Left lung (tissue), 10 donors: ENCODE results near the gene RNF213. TPM values are rescaled to one million over a fixed set of nuclear protein-coding genes. Genes with fewer than 3 reads are reported as not detected.
A peak's percentile ranks its signal among the peaks of the same experiment; 100 is the strongest.

Experiments
- ATAC-seq: fragments of 200-7000 bp; cut with Tn5 transposase; one replicate; pipeline ENCODE4 v1.9.1; 2020; ENCODE audit warnings: moderate library complexity
- DNase-seq, 4 donors: peaks; one replicate each; pipeline ENCODE4 v3.0.0-alpha.2; 2013 to 2020
- H3K27ac ChIP-seq, 2 donors: fragments of 200-600 bp; sonication (generic) in 1 of 2; one replicate each; pipeline versions ENCODE4 v1.5.0 to v1.8.0; 2020 to 2021
- H3K27me3 ChIP-seq, 2 donors: fragments of 200-600 bp; sonication (generic) in 1 of 2; one replicate each; pipeline versions ENCODE4 v1.5.0 to v1.8.0; 2020 to 2021
- H3K36me3 ChIP-seq, 2 donors: fragments of 200-600 bp; sonication (generic) in 1 of 2; one replicate each; pipeline versions ENCODE4 v1.5.0 to v1.8.0; 2020 to 2021
- H3K4me1 ChIP-seq, 2 donors: fragments of 200-600 bp; one replicate each; pipeline ENCODE4 v1.8.0; 2021
- H3K4me3 ChIP-seq, 2 donors: fragments of 200-600 bp; sonication (generic) in 1 of 2; one replicate each; pipeline versions ENCODE4 v1.5.0 to v1.8.0; 2020 to 2021; ENCODE audit warnings: mild to moderate bottlenecking in 1 of 2
- H3K9me3 ChIP-seq, 2 donors: fragments of 200-600 bp; sonication (generic) in 1 of 2; one replicate each; pipeline versions ENCODE4 v1.5.0 to v1.8.0; 2020 to 2021
- CTCF ChIP-seq, 2 donors: fragments of 200-600 bp; sonication (generic) in 1 of 2; IDR thresholded peaks; one replicate each; pipeline versions ENCODE4 v1.5.0 to v1.8.0; 2021; ENCODE audit warnings: antibody characterized with exemption in 2 of 2
- intact Hi-C, 2 donors: fragments of 100-400 bp; cut with DNase I; formaldehyde crosslinking; loops; one replicate each; pipeline versions ENCODE4 v1.11.2 to v1.14.2; 2022
- polyA plus RNA-seq, 6 donors: library from polyadenylated mRNA; unstranded; fragments of 120-200 nt; gene quantifications; one replicate each; pipeline ENCODE4 v1.2.1, GENCODE V29; 2013; ENCODE audit not compliant: insufficient read length in 6 of 6
- total RNA-seq, 2 donors: library from RNA; stranded (reverse); fragmentation: NEBNext Ultra II Directional; extraction: Animal tissue kit (Norgen Biotek cat#: 25700); gene quantifications; one replicate each; pipeline ENCODE4 v1.2.1, GENCODE V29; 2021
- donor health status: DM: no; HTN: yes; CAD: no.
- donor health status: DM: no; HTN: no; CAD: no.

RNF213 gene
- total and polyA plus RNA-seq, 8 donors = 89.0 to 264 (median 103) TPM

GRCh38 chr17:80428363-80428762 lies 167.7 kb downstream of the RNF213 start:
- DNase-seq (peak in 1 of 4 donors; percentile 70), ATAC-seq (no peak)
- Histone ChIP-seq H3K4me1 (peaks cover 0 to 12% of the 10 kb centered on the region in 2 donors), H3K27ac (no peak overlapping the region), H3K27me3 (no peaks in the 10 kb centered on the region), H3K9me3 (no peaks in the 10 kb centered on the region), H3K36me3 (peaks cover 0 to 6% of the 10 kb centered on the region in 2 donors), H3K4me3 (no peak overlapping the region)
- TF ChIP-seq CTCF (IDR thresholded peaks at IDR 0.05) = no peak
- intact Hi-C loops = loop anchor here in 1 of 2 donors (5.0 to 10.0 kb wide), 2 partner anchors 146 to 554 kb away; no protein-coding TSS in a partner anchor

- ATAC-seq (no peak), DNase-seq (peak in 1 of 4 donors; percentile 31)
- TF ChIP-seq CTCF (IDR thresholded peaks at IDR 0.05) = no peak
- Histone ChIP-seq H3K9me3 (no peaks in the 10 kb centered on the region), H3K4me1 (peaks cover 0 to 9% of the 10 kb centered on the region in 2 donors), H3K4me3 (no peak overlapping the region), H3K27me3 (no peaks in the 10 kb centered on the region), H3K27ac (no peak overlapping the region), H3K36me3 (peaks cover 0 to 6% of the 10 kb centered on the region in 2 donors)
- intact Hi-C loops = loop anchor here in 1 of 2 donors (5.0 to 10.0 kb wide), 2 partner anchors 146 to 554 kb away; no protein-coding TSS in a partner anchor
Observed at GRCh38 chr17:80428796-80429195, 168.1 kb downstream of the RNF213 start.

GRCh38 chr17:80429356-80430275 lies 169.0 kb downstream of the RNF213 start:
- Histone ChIP-seq H3K4me3 (no peak overlapping the region), H3K9me3 (no peaks in the 10 kb centered on the region), H3K36me3 (peaks cover 0 to 6% of the 10 kb centered on the region in 2 donors), H3K27me3 (no peaks in the 10 kb centered on the region), H3K4me1 (peaks cover 0 to 9% of the 10 kb centered on the region in 2 donors), H3K27ac (no peak overlapping the region)
- intact Hi-C loops = loop anchor here in 1 of 2 donors (5.0 to 10.0 kb wide), 2 partner anchors 145 to 553 kb away; no protein-coding TSS in a partner anchor
- no peak for TF ChIP-seq CTCF (IDR thresholded peaks at IDR 0.05)
- DNase-seq = peak in 1 of 4 donors; percentile 66
- no peak for ATAC-seq

- intact Hi-C loops = no loop called here
Observed at GRCh38 chr17:80430446-80431245, 170.0 kb downstream of the RNF213 start.

More at GRCh38 chr17:80430446-80431245, 170.0 kb downstream of the RNF213 start:
- Histone ChIP-seq H3K27me3 (no peaks in the 10 kb centered on the region), H3K4me3 (no peak overlapping the region), H3K36me3 (peaks cover 0 to 6% of the 10 kb centered on the region in 2 donors), H3K9me3 (no peaks in the 10 kb centered on the region), H3K4me1 (peaks cover 0 to 9% of the 10 kb centered on the region in 2 donors), H3K27ac (no peak overlapping the region)
- no peak for TF ChIP-seq CTCF (IDR thresholded peaks at IDR 0.05)
- peak in 1 of 4 donors; percentile 55 for DNase-seq
- ATAC-seq = no peak
